Ovary (tissue), 9 donors: ENCODE data around the gene VPS37B. TPM values are rescaled to one million over a fixed set of nuclear protein-coding genes. Genes with fewer than 3 reads are reported as not detected.

Experiments
- DNase-seq, 5 donors: peaks; one replicate each; pipeline ENCODE4 v3.0.0-alpha.2; 2019 to 2020
- H3K27ac ChIP-seq, 2 donors: fragments of 200-600 bp; one replicate each; pipeline versions ENCODE4 v1.5.1 to v1.8.0; 2019 to 2022
- H3K27me3 ChIP-seq: fragments of 200-600 bp; one replicate; pipeline ENCODE4 v1.8.0; 2022
- H3K36me3 ChIP-seq: fragments of 200-600 bp; sonication (generic); one replicate; pipeline ENCODE4 v1.5.1; 2019
- H3K4me1 ChIP-seq: one replicate; pipeline ENCODE4 v1.8.1; 2013; ENCODE audit warnings: mild to moderate bottlenecking, moderate library complexity; ENCODE audit not compliant: insufficient read depth
- H3K4me3 ChIP-seq: fragments of 200-600 bp; sonication (generic); one replicate; pipeline ENCODE4 v1.5.1; 2017
- H3K9me3 ChIP-seq, 2 donors: fragments of 200-600 bp in 1 of 2; sonication (generic) in 1 of 2; one replicate each; pipeline versions ENCODE4 v1.5.1 to v1.8.1; 2013 to 2019; ENCODE audit warnings: mild to moderate bottlenecking in 1 of 2, moderate library complexity in 1 of 2
- EP300 ChIP-seq: sonication (generic); formaldehyde crosslinking; IDR thresholded peaks from one replicate; pipeline ENCODE4 v1.6.1; 2017; ENCODE audit warnings: antibody characterized with exemption
- POLR2A ChIP-seq: fragments of 450-650 bp; IDR thresholded peaks from one replicate; pipeline ENCODE4 v1.6.1; 2017; ENCODE audit warnings: antibody characterized with exemption, mild to moderate bottlenecking, moderate library complexity
- WGBS, 3 donors: extraction: QIAGEN DNeasy Blood & Tissue Kit in 1 of 3; methylation state at CpG; one replicate each; pipeline versions ENCODE4 v1.1.5 to v1.1.7; 2013 to 2017; 5-methylcytosine and 5-hydroxymethylcytosine counted together
- intact Hi-C, 4 donors: fragments of 100-400 bp; cut with DNase I; formaldehyde crosslinking; loops; one replicate each; pipeline versions ENCODE4 v1.11.0 to v1.15.1; 2022 to 2023
- polyA plus RNA-seq, 2 donors: library from polyadenylated mRNA; stranded (reverse); fragments of 200-250 nt in 1 of 2; fragments of 350-450 nt in 1 of 2; fragmentation: Illumina TruSeq in 1 of 2; extraction: RNeasy Lipid Tissue Mini Kit (QIAGEN cat#74804) in 1 of 2; gene quantifications; one replicate each; pipeline ENCODE4 v1.2.3, GENCODE V29; 2013 to 2014
- total RNA-seq, 7 donors: library from RNA; depleted of rRNA in 2 of 7; stranded (reverse); fragments of >200 nt in 2 of 7; fragmentation: NEBNext Ultra II Directional in 3 of 7; extraction: Animal tissue kit (Norgen Biotek cat#: 25700) in 3 of 7; gene quantifications; one replicate each; pipeline versions ENCODE4 v1.1.0 to v1.2.4, GENCODE V29; 2016 to 2023
- TF ChIP-seq, protein P1 (sequence below), 3 donors: fragments of 450-650 bp in 2 of 3; fragments of 200-600 bp in 1 of 3; IDR thresholded peaks; one replicate each; pipeline versions ENCODE4 v1.5.1 to v1.8.0; 2016 to 2022; ENCODE audit warnings: antibody characterized with exemption in 3 of 3, mild to moderate bottlenecking in 1 of 3
- donor health status: DM: no; HTN: no; CAD: no; lungs with moderate emphysema.
- donor health status: DM: no; HTN: no; CAD: no.
- donor health status: Bipolar disorder and iron deficiency.
- donor health status: DM: yes; HTN: yes; CAD: no.
- donor health status: DM: no; HTN: no; CAD: no.
- donor health status: DM: yes; HTN: yes; CAD: no.

VPS37B gene
- total and polyA plus RNA-seq, 9 donors: 9.5 to 44.3 (median 12.1) TPM

DNA sequence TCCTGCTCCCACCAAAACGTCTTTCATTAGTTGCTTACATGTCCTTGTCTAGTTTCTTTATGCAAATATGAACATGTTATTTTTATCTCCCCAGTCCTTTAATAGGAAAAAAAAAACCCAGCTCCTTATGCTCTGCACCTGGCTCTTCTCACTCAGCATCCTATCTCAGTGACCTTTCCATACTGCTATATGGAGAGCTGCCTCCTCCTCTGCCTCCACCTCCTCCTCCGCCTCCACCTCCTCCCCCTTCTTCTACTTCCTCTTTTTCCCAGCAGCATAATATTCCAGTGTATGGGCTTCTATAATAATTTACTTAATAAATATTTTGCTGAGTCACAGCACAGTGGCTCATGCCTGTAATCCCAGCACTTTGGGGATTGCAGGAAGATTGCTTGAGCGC is 38.8 kb upstream of the VPS37B start:
- no peaks in the 10 kb centered on the region for H3K4me1 ChIP-seq
- TF ChIP-seq POLR2A (no peak), EP300 (no peak)
- TF ChIP-seq, protein P1, sequence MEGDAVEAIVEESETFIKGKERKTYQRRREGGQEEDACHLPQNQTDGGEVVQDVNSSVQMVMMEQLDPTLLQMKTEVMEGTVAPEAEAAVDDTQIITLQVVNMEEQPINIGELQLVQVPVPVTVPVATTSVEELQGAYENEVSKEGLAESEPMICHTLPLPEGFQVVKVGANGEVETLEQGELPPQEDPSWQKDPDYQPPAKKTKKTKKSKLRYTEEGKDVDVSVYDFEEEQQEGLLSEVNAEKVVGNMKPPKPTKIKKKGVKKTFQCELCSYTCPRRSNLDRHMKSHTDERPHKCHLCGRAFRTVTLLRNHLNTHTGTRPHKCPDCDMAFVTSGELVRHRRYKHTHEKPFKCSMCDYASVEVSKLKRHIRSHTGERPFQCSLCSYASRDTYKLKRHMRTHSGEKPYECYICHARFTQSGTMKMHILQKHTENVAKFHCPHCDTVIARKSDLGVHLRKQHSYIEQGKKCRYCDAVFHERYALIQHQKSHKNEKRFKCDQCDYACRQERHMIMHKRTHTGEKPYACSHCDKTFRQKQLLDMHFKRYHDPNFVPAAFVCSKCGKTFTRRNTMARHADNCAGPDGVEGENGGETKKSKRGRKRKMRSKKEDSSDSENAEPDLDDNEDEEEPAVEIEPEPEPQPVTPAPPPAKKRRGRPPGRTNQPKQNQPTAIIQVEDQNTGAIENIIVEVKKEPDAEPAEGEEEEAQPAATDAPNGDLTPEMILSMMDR (IDR thresholded peaks at IDR 0.05): no peak
- no peak overlapping the region for H3K27ac ChIP-seq
- DNase-seq: no peak
- WGBS, 3 donors: 63 to 72% (median 67%) methylated on average over 3 of the region's 3 CpGs
- no peaks in the 10 kb centered on the region for H3K36me3 ChIP-seq
- no peaks in the 10 kb centered on the region for H3K9me3 ChIP-seq
- no peaks in the 10 kb centered on the region for H3K27me3 ChIP-seq
- intact Hi-C loops: no loop called here
- H3K4me3 ChIP-seq: no peak overlapping the region

DNA sequence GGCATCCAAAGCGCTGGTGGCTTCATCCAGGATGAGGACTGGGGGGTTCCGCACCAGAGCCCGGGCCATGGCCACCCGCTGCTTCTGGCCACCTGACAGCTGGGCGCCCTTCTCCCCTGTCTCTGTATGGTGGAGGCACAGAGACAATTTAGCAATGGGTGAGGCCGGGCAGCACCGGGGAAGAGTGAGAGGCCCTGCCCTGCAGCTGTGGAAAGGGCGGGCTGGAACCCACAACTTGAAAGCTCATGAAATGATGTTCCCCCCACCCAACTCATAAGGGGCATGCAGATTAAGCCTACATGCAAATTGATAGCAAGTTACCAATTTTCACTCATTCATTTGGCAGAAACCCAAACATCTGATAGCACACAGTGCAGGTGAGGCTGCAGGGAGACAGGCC is 36.3 kb upstream of the VPS37B start:
- Histone ChIP-seq H3K36me3 (no peaks in the 10 kb centered on the region), H3K9me3 (no peaks in the 10 kb centered on the region), H3K27ac (no peak overlapping the region), H3K4me1 (no peaks in the 10 kb centered on the region), H3K4me3 (no peak overlapping the region), H3K27me3 (no peaks in the 10 kb centered on the region)
- no peak for DNase-seq
- WGBS, 3 donors: 91 to 94% (median 91%) methylated on average over 8 of the region's 8 CpGs
- TF ChIP-seq EP300 (no peak), POLR2A (no peak)
- TF ChIP-seq, protein P1 (IDR thresholded peaks at IDR 0.05): no peak
- intact Hi-C loops: no loop called here

DNA sequence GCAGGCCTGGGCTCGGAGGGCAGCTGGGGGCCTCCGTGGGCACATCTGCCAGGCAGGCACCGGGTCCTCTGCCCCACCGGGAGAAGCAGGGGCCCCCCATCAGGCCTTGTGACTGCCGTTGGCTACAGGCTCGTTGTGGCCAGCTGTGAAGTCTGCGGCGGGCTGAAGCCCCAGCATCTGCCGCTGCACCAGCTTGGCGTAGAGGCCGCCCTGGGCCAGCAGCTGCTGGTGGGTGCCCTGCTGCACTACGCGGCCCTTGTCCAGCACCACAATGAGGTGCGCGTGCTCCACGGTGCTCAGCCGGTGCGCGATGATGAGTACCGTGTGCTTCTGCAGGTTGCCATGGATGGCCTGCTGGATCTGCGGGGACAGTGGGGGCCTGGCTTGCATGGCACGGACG is 33.9 kb upstream of the VPS37B start:
- no peak for DNase-seq
- H3K4me1 ChIP-seq: no peaks in the 10 kb centered on the region
- no peak overlapping the region for H3K27ac ChIP-seq
- H3K27me3 ChIP-seq: no peaks in the 10 kb centered on the region
- WGBS, 3 donors: 95 to 97% (median 95%) methylated on average over 22 to 23 of the region's 23 CpGs
- H3K9me3 ChIP-seq: no peaks in the 10 kb centered on the region
- no peak overlapping the region for H3K4me3 ChIP-seq
- TF ChIP-seq EP300 (no peak), POLR2A (no peak)
- TF ChIP-seq, protein P1 (IDR thresholded peaks at IDR 0.05): no peak
- no peaks in the 10 kb centered on the region for H3K36me3 ChIP-seq
- intact Hi-C loops: no loop called here

DNA sequence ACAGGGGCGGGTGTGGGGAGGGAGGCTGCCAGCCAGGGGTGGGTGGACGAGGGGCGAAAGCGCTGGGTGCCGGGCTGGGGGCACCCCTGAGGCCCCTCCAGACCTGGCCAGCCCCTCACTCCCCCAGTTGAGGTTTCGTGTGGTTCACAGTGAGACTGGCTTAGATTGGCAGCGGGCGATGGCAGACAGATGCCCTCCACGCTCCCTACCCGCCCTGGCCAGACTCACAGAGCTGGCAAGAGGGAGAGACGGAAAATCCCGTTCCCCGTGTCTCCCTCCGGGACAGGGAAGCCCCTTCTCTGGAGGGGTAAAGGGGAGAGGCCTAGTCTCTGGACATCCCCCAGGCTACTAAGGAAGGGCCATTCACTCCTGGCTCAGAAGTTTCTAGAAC is 33.2 kb upstream of the VPS37B start:
- Histone ChIP-seq H3K9me3 (no peaks in the 10 kb centered on the region), H3K4me1 (no peaks in the 10 kb centered on the region), H3K27ac (no peak overlapping the region), H3K36me3 (no peaks in the 10 kb centered on the region), H3K4me3 (no peak overlapping the region), H3K27me3 (no peaks in the 10 kb centered on the region)
- intact Hi-C loops: no loop called here
- 88 to 92% (median 91%) methylated on average over 14 of the region's 14 CpGs for WGBS, 3 donors
- no peak for DNase-seq
- TF ChIP-seq, protein P1 (IDR thresholded peaks at IDR 0.05): no peak
- TF ChIP-seq POLR2A: no peak
- no peak for TF ChIP-seq EP300
